ENCODE results near the gene ATP6V0B.

ATP6V0B gene

DNA sequence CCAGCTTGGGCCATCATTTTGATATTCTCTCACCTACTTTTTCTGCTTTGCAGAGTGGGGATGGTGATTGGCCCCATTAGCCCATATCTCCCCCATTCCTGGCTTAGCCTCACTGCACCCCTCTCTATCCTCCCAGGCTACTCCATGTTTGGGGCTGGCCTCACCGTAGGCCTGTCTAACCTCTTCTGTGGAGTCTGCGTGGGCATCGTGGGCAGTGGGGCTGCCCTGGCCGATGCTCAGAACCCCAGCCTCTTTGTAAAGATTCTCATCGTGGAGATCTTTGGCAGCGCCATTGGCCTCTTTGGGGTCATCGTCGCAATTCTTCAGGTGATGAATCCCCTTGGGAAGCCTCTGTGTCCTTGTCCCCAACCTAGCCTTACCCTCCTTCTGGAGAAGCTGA lies 2.1 kb downstream of the ATP6V0B start:
- TF ChIP-seq, protein P1, sequence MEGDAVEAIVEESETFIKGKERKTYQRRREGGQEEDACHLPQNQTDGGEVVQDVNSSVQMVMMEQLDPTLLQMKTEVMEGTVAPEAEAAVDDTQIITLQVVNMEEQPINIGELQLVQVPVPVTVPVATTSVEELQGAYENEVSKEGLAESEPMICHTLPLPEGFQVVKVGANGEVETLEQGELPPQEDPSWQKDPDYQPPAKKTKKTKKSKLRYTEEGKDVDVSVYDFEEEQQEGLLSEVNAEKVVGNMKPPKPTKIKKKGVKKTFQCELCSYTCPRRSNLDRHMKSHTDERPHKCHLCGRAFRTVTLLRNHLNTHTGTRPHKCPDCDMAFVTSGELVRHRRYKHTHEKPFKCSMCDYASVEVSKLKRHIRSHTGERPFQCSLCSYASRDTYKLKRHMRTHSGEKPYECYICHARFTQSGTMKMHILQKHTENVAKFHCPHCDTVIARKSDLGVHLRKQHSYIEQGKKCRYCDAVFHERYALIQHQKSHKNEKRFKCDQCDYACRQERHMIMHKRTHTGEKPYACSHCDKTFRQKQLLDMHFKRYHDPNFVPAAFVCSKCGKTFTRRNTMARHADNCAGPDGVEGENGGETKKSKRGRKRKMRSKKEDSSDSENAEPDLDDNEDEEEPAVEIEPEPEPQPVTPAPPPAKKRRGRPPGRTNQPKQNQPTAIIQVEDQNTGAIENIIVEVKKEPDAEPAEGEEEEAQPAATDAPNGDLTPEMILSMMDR (conservative IDR thresholded peaks at IDR 0.05; ENCODE audit: low read depth, low read length): no peak
- Histone ChIP-seq H3K36me3 (ENCODE audit: insufficient read depth) (no peaks in the 10 kb centered on the region), H3K27ac (no peak overlapping the region), H3K4me2 (peak overlapping the region; percentile 97; the same call in 1 of the 2 replicates), H2AFZ (ENCODE audit: low read depth) (no peak overlapping the region), H3K4me3 (IDR thresholded peaks at IDR 0.05; ENCODE audit: insufficient read depth, low read depth, low read length) (no peak overlapping the region), H3K27me3 (ENCODE audit: insufficient read depth, low read depth) (no peaks in the 10 kb centered on the region), H3K9ac (no peak overlapping the region), H4K20me1 (ENCODE audit: insufficient read depth) (no peaks in the 10 kb centered on the region), H3K79me2 (ENCODE audit: insufficient read depth, low read depth) (peaks cover 44% of the 10 kb centered on the region), H3K4me1 (ENCODE audit: low read depth, poor library complexity, severe bottlenecking) (peaks cover 43% of the 10 kb centered on the region)

DNA sequence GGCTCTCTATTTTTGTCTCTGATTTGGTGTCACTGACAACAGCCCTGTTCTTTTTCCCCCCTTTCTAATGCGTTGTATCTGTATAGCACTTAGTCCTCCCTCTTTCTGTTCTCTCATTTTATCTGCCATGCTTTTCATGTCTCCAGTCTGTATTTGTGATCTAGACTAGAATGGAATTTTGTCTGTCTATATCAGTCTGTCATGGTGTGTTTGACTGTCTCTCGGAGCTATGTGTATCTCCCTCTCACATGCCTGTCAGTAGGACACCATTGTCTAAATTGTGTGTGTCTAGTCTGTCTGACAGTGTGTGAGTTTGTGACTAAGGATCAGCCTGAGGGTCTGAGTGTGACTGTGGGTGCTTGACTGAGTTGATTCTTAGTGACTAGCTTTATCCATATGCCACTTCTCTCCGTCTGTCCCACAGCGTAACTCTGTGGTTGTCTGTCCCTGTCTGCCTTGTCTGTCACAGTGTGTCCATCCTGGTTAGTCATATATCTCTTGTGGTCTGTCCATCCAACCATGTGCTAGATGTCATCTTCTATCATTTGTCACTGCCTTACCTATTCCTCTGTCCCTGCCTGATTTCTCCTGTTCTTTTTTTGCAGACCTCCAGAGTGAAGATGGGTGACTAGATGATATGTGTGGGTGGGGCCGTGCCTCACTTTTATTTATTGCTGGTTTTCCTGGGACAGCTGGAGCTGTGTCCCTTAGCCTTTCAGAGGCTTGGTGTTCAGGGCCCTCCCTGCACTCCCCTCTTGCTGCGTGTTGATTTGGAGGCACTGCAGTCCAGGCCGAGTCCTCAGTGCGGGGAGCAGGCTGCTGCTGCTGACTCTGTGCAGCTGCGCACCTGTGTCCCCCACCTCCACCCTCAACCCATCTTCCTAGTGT lies 2.9 kb downstream of the ATP6V0B start:
- Histone ChIP-seq H3K4me2 (peak overlapping the region; percentile 95; the same call in 1 of the 2 replicates), H3K36me3 (ENCODE audit: insufficient read depth) (no peaks in the 10 kb centered on the region), H3K27me3 (ENCODE audit: insufficient read depth, low read depth) (no peaks in the 10 kb centered on the region), H3K9ac (no peak overlapping the region), H3K27ac (no peak overlapping the region), H4K20me1 (ENCODE audit: insufficient read depth) (no peaks in the 10 kb centered on the region), H2AFZ (ENCODE audit: low read depth) (no peak overlapping the region), H3K4me1 (ENCODE audit: low read depth, poor library complexity, severe bottlenecking) (peaks cover 43% of the 10 kb centered on the region), H3K4me3 (IDR thresholded peaks at IDR 0.05; ENCODE audit: insufficient read depth, low read depth, low read length) (no peak overlapping the region), H3K79me2 (ENCODE audit: insufficient read depth, low read depth) (peaks cover 44% of the 10 kb centered on the region)
- TF ChIP-seq, protein P1 (conservative IDR thresholded peaks at IDR 0.05; ENCODE audit: low read depth, low read length): no peak

DNA sequence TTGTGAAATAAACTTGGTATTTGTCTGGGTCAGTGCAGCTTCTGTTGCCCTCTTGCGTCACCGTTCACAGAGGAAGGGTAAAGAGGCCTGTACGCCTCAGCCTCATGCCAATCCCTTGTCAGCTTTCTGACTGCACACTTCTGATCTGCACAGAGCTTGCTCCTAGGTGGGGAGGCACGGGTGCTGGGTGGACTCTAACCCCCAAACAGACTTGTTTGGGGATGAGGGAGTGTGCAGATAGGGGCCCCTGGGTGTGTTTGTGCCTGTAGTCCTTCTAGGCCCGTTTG lies 3.4 kb downstream of the ATP6V0B start:
- H3K79me2 ChIP-seq (ENCODE audit: insufficient read depth, low read depth): peaks cover 44% of the 10 kb centered on the region
- no peak overlapping the region for H3K27ac ChIP-seq
- peak overlapping the region; percentile 95 for H3K4me2 ChIP-seq
- H3K9ac ChIP-seq: peak overlapping the region; percentile 53; the same call in 1 of the 2 replicates
- no peaks in the 10 kb centered on the region for H3K27me3 ChIP-seq (ENCODE audit: insufficient read depth, low read depth)
- TF ChIP-seq, protein P1 (conservative IDR thresholded peaks at IDR 0.05; ENCODE audit: low read depth, low read length): no peak
- H3K36me3 ChIP-seq (ENCODE audit: insufficient read depth): no peaks in the 10 kb centered on the region
- no peak overlapping the region for H2AFZ ChIP-seq (ENCODE audit: low read depth)
- H3K4me1 ChIP-seq (ENCODE audit: low read depth, poor library complexity, severe bottlenecking): peaks cover 40% of the 10 kb centered on the region
- H3K4me3 ChIP-seq (IDR thresholded peaks at IDR 0.05; ENCODE audit: insufficient read depth, low read depth, low read length): no peak overlapping the region
- H4K20me1 ChIP-seq (ENCODE audit: insufficient read depth): no peaks in the 10 kb centered on the region

DNA sequence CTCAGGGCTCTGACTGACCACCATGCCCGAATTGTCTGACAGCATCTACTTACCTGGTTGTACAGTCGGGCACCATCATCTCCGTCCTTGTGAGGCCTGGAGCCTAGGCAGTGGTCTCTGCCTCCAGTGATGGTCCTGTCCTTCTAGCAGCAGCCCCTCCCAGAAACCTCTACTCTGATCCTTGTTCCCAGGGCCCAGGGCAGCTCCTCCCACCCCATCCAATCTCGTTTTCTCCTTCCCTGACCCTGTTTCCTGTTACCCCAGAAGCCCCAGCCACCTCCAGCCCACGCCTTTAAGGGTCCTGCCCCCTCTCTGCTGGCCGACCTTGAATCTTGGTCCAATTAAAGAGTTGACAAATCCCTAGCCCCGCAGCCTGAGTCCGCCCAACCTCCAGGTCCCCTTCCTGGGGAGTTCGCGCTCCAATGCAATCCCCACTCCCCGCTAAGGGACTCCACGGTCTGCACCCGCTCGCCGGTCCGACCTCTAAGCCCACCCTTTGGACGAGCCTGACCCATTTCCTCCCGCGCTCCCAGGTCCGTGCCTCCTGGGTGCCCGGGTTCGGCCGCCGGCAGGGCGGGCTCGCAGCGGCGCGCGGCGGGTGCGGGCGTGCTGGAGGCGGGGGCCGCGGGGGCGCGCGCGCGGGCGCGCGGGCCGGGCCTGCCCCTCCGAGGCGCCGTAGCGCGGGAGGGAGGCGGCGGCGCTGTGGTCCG lies 3.9 kb downstream of the ATP6V0B start, which contains the start of gene B4GALT2:
B4GALT2 (plus strand) TSS at position 660 of the 710 bp plus-strand sequence. CDS start 1,951 bp downstream, outside the sequence.
- Histone ChIP-seq H3K4me3 (IDR thresholded peaks at IDR 0.05; ENCODE audit: insufficient read depth, low read depth, low read length) (peak within 1 kb of the TSS; percentile 75), H3K27ac (peak within 1 kb of the TSS; percentile 39), H3K4me1 (ENCODE audit: low read depth, poor library complexity, severe bottlenecking) (peaks cover 35% of the 10 kb centered on the region), H4K20me1 (ENCODE audit: insufficient read depth) (no peaks in the 10 kb centered on the region), H3K36me3 (ENCODE audit: insufficient read depth) (no peaks in the 10 kb centered on the region), H3K4me2 (peak within 1 kb of the TSS; percentile 95), H2AFZ (ENCODE audit: low read depth) (peak within 1 kb of the TSS; percentile 22; the same call in 1 of the 2 replicates), H3K79me2 (ENCODE audit: insufficient read depth, low read depth) (peaks cover 44% of the 10 kb centered on the region), H3K27me3 (ENCODE audit: insufficient read depth, low read depth) (no peaks in the 10 kb centered on the region), H3K9ac (peak within 1 kb of the TSS; percentile 79)
- TF ChIP-seq, protein P1 (conservative IDR thresholded peaks at IDR 0.05; ENCODE audit: low read depth, low read length): no peak
